WTC11 (cell line): Measurements from ENCODE around the gene CLCF1. TPM values are rescaled to one million over a fixed set of nuclear protein-coding genes. Genes with fewer than 3 reads are reported as not detected.

Experiments
- ATAC-seq: fragments of 200-7000 bp; cut with Tn5 transposase; 2 replicates; pipeline ENCODE4 v1.10.0; 2021; ENCODE audit warnings: mild to moderate bottlenecking, moderate library complexity
- CTCF ChIA-PET: fragments of 300-600 bp; sonication (Branson Sonifier 250); formaldehyde crosslinking; loops from one replicate; lab custom pipeline; 2021; ENCODE audit warnings: antibody characterized with exemption; lab: Charles Lee
- POLR2A ChIA-PET: fragments of 350-600 bp; sonication (Branson Sonifier 250); formaldehyde crosslinking; loops from one replicate; lab custom pipeline; 2021; ENCODE audit warnings: antibody characterized with exemption; lab: Charles Lee
- DNase-seq: peaks from one replicate; pipeline ENCODE4 v3.0.0; 2021; ENCODE audit warnings: low spot score
- H3K27ac Mint-ChIP-seq: 2 replicates; pipeline ENCODE4 v1.8.0; 2021; ENCODE audit warnings: mixed read lengths
- H3K27me3 Mint-ChIP-seq: 2 replicates; pipeline ENCODE4 v1.8.0; 2021; ENCODE audit warnings: low read depth, mild to moderate bottlenecking, moderate library complexity, mixed read lengths
- H3K36me3 Mint-ChIP-seq: 2 replicates; pipeline ENCODE4 v1.8.0; 2021; ENCODE audit warnings: mixed read lengths
- H3K4me1 Mint-ChIP-seq: 2 replicates; pipeline ENCODE4 v1.8.0; 2022; ENCODE audit warnings: mixed read lengths
- H3K4me3 Mint-ChIP-seq: 2 replicates; pipeline ENCODE4 v1.8.0; 2021; ENCODE audit warnings: mild to moderate bottlenecking, moderate library complexity, mixed read lengths
- H3K9me3 Mint-ChIP-seq: 2 replicates; pipeline ENCODE4 v1.8.0; 2021; ENCODE audit warnings: mixed read lengths
- CBFB ChIP-seq: sonication (generic); formaldehyde crosslinking; IDR thresholded peaks from 2 replicates; pipeline ENCODE4 v1.8.1; 2022; ENCODE audit warnings: mild to moderate bottlenecking, low read depth, missing genetic modification reagents
- ELF4 ChIP-seq: sonication (generic); formaldehyde crosslinking; IDR thresholded peaks from 2 replicates; pipeline ENCODE4 v1.8.1; 2022; ENCODE audit warnings: low read depth, mild to moderate bottlenecking, moderate library complexity, missing genetic modification reagents
- ETV6 ChIP-seq: sonication (generic); formaldehyde crosslinking; IDR thresholded peaks from 2 replicates; pipeline ENCODE4 v1.8.1; 2022; ENCODE audit warnings: mild to moderate bottlenecking, missing genetic modification reagents
- GABPB1 ChIP-seq: sonication (generic); formaldehyde crosslinking; IDR thresholded peaks from 2 replicates; pipeline ENCODE4 v1.8.1; 2023; ENCODE audit warnings: mild to moderate bottlenecking, missing genetic modification reagents
- GRHL2 ChIP-seq: fragments of 250-450 bp; sonication (Bioruptor Pico); IDR thresholded peaks from 2 replicates; pipeline ENCODE4 v1.8.0; 2022; ENCODE audit warnings: mild to moderate bottlenecking, moderate library complexity; ENCODE audit not compliant: insufficient replicate concordance, severe bottlenecking
- IRF2 ChIP-seq: sonication (generic); formaldehyde crosslinking; IDR thresholded peaks from 2 replicates; pipeline ENCODE4 v1.8.0; 2022; ENCODE audit warnings: low read depth, missing genetic modification reagents, borderline replicate concordance
- JUN ChIP-seq: sonication (generic); formaldehyde crosslinking; IDR thresholded peaks from 2 replicates; pipeline ENCODE4 v1.8.0; 2023; ENCODE audit warnings: mild to moderate bottlenecking, missing genetic modification reagents
- MXD4 ChIP-seq: fragments of 250-450 bp; sonication (Bioruptor Pico); IDR thresholded peaks from 2 replicates; pipeline ENCODE4 v1.8.0; 2021; ENCODE audit warnings: mild to moderate bottlenecking, moderate library complexity, borderline replicate concordance
- MYBL2 ChIP-seq: sonication (generic); formaldehyde crosslinking; IDR thresholded peaks from 2 replicates; pipeline ENCODE4 v1.8.1; 2023; ENCODE audit warnings: mild to moderate bottlenecking, moderate library complexity, missing genetic modification reagents
- NFATC4 ChIP-seq: fragments of 250-450 bp; sonication (Bioruptor Pico); IDR thresholded peaks from 2 replicates; pipeline ENCODE4 v1.9.0; 2021; ENCODE audit warnings: mild to moderate bottlenecking
- NR2C2 ChIP-seq: sonication (generic); formaldehyde crosslinking; IDR thresholded peaks from 2 replicates; pipeline ENCODE4 v1.8.0; 2022; ENCODE audit warnings: mild to moderate bottlenecking, missing genetic modification reagents
- PRRX2 ChIP-seq: fragments of 250-450 bp; sonication (Bioruptor Pico); IDR thresholded peaks from 2 replicates; pipeline ENCODE4 v1.8.0; 2021; ENCODE audit warnings: mild to moderate bottlenecking
- RORB ChIP-seq: fragments of 250-450 bp; sonication (Bioruptor Pico); IDR thresholded peaks from 2 replicates; pipeline ENCODE4 v1.9.0; 2021; ENCODE audit warnings: mild to moderate bottlenecking
- SMAD3 ChIP-seq: sonication (generic); formaldehyde crosslinking; IDR thresholded peaks from 2 replicates; pipeline ENCODE4 v1.8.0; 2022; ENCODE audit warnings: missing genetic modification reagents, mild to moderate bottlenecking, borderline replicate concordance
- SMAD4 ChIP-seq: sonication (generic); formaldehyde crosslinking; IDR thresholded peaks from 2 replicates; pipeline ENCODE4 v1.8.0; 2022; ENCODE audit warnings: mild to moderate bottlenecking, missing genetic modification reagents
- SOX15 ChIP-seq: fragments of 250-450 bp; sonication (Bioruptor Pico); IDR thresholded peaks from 2 replicates; pipeline ENCODE4 v1.9.0; 2021; ENCODE audit warnings: mild to moderate bottlenecking
- TEAD4 ChIP-seq: sonication (generic); formaldehyde crosslinking; IDR thresholded peaks from 2 replicates; pipeline ENCODE4 v1.8.0; 2022; ENCODE audit warnings: mild to moderate bottlenecking, missing genetic modification reagents
- TP53 ChIP-seq: sonication (generic); formaldehyde crosslinking; IDR thresholded peaks from 2 replicates; pipeline ENCODE4 v1.8.1; 2023; ENCODE audit warnings: mild to moderate bottlenecking, missing genetic modification reagents
- ZNF121 ChIP-seq: sonication (generic); formaldehyde crosslinking; IDR thresholded peaks from 2 replicates; pipeline ENCODE4 v1.8.0; 2023; ENCODE audit warnings: missing genetic modification reagents
- ZNF317 ChIP-seq: sonication (generic); formaldehyde crosslinking; IDR thresholded peaks from 2 replicates; pipeline ENCODE4 v1.8.1; 2023; ENCODE audit warnings: low read depth, mild to moderate bottlenecking, moderate library complexity, missing genetic modification reagents, borderline replicate concordance
- total RNA-seq: library from RNA; stranded (reverse); gene quantifications from 3 replicates; pipeline ENCODE4 v1.2.3, GENCODE V29; 2021
- TF ChIP-seq, protein P1 (sequence below): sonication (generic); formaldehyde crosslinking; IDR thresholded peaks from 2 replicates; pipeline ENCODE4 v1.8.1; 2022; ENCODE audit warnings: missing genetic modification reagents, borderline replicate concordance
- TF ChIP-seq, protein P2 (sequence below): fragments of 250-450 bp; sonication (Bioruptor Pico); conservative IDR thresholded peaks from 2 replicates; pipeline ENCODE4 v1.9.0; 2021; ENCODE audit warnings: mild to moderate bottlenecking
- TF ChIP-seq, protein P3 (sequence below): sonication (generic); formaldehyde crosslinking; IDR thresholded peaks from 2 replicates; pipeline ENCODE4 v1.8.1; 2022; ENCODE audit warnings: low read depth, missing genetic modification reagents, borderline replicate concordance
- TF ChIP-seq, protein P4 (sequence below): sonication (generic); formaldehyde crosslinking; conservative IDR thresholded peaks from 2 replicates; pipeline ENCODE4 v1.8.1; 2022; ENCODE audit warnings: mild to moderate bottlenecking, missing genetic modification reagents
- TF ChIP-seq, protein P5 (sequence below): sonication (generic); formaldehyde crosslinking; IDR thresholded peaks from 2 replicates; pipeline ENCODE4 v1.8.1; 2022; ENCODE audit warnings: low read depth, mild to moderate bottlenecking, moderate library complexity, missing genetic modification reagents, borderline replicate concordance
- TF ChIP-seq, protein P6 (sequence below): sonication (generic); formaldehyde crosslinking; IDR thresholded peaks from 2 replicates; pipeline ENCODE4 v1.8.0; 2022; ENCODE audit warnings: missing genetic modification reagents

The CLCF1 gene
- total RNA-seq, 1 experiment from 2014 or later, result 0.92 TPM

DNA sequence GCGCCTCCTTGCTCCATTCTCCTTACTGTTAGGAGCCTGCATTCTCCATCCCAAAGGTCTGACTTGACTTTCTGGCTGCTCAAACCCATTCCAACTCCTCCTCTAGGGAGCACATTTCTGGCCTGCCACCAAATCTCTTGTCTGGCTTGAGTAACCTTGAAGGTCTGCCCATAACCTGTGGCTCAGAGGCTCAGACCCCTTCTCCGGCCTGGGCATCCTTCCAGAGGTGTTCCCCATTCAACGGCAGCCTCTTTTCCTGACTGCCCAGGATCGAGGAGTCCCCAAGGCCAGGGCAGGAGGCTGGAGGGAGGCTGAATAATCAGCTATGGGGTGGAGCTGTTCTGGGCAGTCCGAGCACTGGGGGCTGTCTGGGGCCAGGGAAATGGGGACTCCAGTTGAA is 20.6 kb upstream of the CLCF1 start:
- Mint-ChIP-seq H3K9me3 (no peaks in the 10 kb centered on the region), H3K36me3 (peaks cover 24% of the 10 kb centered on the region), H3K27ac (no peak overlapping the region), H3K27me3 (no peaks in the 10 kb centered on the region), H3K4me3 (peak overlapping the region; percentile 47), H3K4me1 (peaks cover 44% of the 10 kb centered on the region)
- TF ChIP-seq MXD4 (CRISPR knock-in tag), result no peak
- TF ChIP-seq RORB, result no peak
- TF ChIP-seq ZNF121 (CRISPR knock-in tag), result no peak
- TF ChIP-seq ZNF317, result no peak
- TF ChIP-seq CBFB, result no peak
- TF ChIP-seq IRF2, result no peak
- TF ChIP-seq SOX15 (CRISPR knock-in tag), result no peak
- TF ChIP-seq, protein P1, sequence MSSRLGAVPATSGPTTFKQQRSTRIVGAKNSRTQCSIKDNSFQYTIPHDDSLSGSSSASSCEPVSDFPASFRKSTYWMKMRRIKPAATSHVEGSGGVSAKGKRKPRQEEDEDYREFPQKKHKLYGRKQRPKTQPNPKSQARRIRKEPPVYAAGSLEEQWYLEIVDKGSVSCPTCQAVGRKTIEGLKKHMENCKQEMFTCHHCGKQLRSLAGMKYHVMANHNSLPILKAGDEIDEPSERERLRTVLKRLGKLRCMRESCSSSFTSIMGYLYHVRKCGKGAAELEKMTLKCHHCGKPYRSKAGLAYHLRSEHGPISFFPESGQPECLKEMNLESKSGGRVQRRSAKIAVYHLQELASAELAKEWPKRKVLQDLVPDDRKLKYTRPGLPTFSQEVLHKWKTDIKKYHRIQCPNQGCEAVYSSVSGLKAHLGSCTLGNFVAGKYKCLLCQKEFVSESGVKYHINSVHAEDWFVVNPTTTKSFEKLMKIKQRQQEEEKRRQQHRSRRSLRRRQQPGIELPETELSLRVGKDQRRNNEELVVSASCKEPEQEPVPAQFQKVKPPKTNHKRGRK (CRISPR knock-in tag), result no peak
- no peak for TF ChIP-seq PRRX2 (CRISPR knock-in tag)
- no peak for TF ChIP-seq GRHL2 (CRISPR knock-in tag)
- TF ChIP-seq, protein P2, sequence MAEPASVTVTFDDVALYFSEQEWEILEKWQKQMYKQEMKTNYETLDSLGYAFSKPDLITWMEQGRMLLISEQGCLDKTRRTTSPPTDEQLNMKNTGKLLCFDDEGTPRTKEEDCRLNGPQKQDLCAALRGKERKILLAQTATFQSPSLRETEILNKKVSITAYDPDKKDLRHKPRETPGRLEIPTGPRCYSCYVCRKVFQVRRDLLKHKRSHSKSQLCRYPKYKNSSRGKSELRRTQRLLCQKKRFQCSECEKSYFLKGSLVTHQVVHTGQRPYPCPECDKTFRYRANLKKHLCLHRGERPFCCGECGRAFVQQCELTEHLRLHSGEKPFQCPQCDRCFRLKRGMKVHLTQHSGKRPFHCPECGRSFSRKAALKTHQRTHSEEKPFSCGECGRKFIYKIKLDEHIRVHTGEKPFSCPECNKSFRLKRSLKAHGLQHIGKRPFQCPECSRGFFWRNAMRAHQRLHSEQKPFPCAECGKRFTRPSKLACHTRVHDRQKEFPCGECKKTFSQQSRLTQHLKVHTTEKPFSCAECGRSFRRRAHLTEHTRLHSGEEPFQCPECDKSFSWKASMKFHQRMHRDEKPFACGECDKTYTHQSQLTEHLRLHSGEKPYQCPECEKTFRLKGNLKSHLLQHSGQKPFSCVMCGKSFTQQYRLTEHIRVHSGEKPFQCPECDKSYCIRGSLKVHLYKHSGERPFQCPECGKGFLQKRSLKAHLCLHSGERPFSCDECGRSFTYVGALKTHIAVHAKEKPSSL (CRISPR knock-in tag), result no peak
- no peak for TF ChIP-seq GABPB1 (CRISPR knock-in tag)
- TF ChIP-seq NFATC4, result no peak
- TF ChIP-seq JUN (CRISPR knock-in tag), result no peak
- TF ChIP-seq ELF4 (CRISPR knock-in tag), result no peak
- no peak for TF ChIP-seq TEAD4 (CRISPR knock-in tag)
- TF ChIP-seq, protein P3, sequence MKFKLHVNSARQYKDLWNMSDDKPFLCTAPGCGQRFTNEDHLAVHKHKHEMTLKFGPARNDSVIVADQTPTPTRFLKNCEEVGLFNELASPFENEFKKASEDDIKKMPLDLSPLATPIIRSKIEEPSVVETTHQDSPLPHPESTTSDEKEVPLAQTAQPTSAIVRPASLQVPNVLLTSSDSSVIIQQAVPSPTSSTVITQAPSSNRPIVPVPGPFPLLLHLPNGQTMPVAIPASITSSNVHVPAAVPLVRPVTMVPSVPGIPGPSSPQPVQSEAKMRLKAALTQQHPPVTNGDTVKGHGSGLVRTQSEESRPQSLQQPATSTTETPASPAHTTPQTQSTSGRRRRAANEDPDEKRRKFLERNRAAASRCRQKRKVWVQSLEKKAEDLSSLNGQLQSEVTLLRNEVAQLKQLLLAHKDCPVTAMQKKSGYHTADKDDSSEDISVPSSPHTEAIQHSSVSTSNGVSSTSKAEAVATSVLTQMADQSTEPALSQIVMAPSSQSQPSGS (CRISPR knock-in tag), result no peak
- DNase-seq, result no peak
- CTCF ChIA-PET, result interaction anchor here (0.6 to 1.4 kb wide), 3 partner anchors 8 to 43 kb away, joined by 3 read pairs; partner anchors contain the start of gene PPP1CA
- ATAC-seq, result no peak
- POLR2A ChIA-PET, result no interaction called here

DNA sequence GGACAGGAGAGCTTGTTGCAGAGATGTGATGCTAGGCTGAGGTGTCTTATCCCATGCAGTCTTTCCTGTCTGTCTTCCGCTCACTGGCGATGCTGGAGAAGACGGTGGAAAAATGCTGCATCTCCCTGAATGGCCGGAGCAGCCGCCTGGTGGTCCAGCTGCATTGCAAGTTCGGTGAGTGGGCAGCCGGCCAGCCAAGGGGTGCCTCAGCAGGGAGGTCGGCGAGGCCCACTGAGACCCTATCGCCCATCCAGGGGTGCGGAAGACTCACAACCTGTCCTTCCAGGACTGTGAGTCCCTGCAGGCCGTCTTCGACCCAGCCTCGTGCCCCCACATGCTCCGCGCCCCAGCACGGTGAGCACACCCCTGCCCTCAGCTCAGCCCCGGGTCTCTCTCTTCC is 20.0 kb upstream of the CLCF1 start:
- CTCF ChIA-PET, result interaction anchor here (0.6 to 1.4 kb wide), 3 partner anchors 8 to 42 kb away, joined by 3 read pairs; partner anchors contain the start of gene PPP1CA
- TF ChIP-seq NR2C2 (CRISPR knock-in tag) (no peak), TP53 (no peak), RORB (no peak), ETV6 (CRISPR knock-in tag) (no peak), MYBL2 (no peak), CBFB (no peak), SMAD3 (CRISPR knock-in tag) (no peak), SMAD4 (CRISPR knock-in tag) (no peak)
- TF ChIP-seq, protein P4, sequence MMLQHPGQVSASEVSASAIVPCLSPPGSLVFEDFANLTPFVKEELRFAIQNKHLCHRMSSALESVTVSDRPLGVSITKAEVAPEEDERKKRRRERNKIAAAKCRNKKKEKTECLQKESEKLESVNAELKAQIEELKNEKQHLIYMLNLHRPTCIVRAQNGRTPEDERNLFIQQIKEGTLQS (CRISPR knock-in tag), result no peak
- TF ChIP-seq, protein P5, sequence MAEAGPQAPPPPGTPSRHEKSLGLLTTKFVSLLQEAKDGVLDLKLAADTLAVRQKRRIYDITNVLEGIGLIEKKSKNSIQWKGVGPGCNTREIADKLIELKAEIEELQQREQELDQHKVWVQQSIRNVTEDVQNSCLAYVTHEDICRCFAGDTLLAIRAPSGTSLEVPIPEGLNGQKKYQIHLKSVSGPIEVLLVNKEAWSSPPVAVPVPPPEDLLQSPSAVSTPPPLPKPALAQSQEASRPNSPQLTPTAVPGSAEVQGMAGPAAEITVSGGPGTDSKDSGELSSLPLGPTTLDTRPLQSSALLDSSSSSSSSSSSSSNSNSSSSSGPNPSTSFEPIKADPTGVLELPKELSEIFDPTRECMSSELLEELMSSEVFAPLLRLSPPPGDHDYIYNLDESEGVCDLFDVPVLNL (CRISPR knock-in tag), result no peak
- TF ChIP-seq, protein P6, sequence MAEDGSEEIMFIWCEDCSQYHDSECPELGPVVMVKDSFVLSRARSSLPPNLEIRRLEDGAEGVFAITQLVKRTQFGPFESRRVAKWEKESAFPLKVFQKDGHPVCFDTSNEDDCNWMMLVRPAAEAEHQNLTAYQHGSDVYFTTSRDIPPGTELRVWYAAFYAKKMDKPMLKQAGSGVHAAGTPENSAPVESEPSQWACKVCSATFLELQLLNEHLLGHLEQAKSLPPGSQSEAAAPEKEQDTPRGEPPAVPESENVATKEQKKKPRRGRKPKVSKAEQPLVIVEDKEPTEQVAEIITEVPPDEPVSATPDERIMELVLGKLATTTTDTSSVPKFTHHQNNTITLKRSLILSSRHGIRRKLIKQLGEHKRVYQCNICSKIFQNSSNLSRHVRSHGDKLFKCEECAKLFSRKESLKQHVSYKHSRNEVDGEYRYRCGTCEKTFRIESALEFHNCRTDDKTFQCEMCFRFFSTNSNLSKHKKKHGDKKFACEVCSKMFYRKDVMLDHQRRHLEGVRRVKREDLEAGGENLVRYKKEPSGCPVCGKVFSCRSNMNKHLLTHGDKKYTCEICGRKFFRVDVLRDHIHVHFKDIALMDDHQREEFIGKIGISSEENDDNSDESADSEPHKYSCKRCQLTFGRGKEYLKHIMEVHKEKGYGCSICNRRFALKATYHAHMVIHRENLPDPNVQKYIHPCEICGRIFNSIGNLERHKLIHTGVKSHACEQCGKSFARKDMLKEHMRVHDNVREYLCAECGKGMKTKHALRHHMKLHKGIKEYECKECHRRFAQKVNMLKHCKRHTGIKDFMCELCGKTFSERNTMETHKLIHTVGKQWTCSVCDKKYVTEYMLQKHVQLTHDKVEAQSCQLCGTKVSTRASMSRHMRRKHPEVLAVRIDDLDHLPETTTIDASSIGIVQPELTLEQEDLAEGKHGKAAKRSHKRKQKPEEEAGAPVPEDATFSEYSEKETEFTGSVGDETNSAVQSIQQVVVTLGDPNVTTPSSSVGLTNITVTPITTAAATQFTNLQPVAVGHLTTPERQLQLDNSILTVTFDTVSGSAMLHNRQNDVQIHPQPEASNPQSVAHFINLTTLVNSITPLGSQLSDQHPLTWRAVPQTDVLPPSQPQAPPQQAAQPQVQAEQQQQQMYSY (CRISPR knock-in tag), result no peak

More for the DNA sequence above, 20.0 kb upstream of the CLCF1 start:
- Mint-ChIP-seq H3K4me3 (peak overlapping the region; percentile 75), H3K27me3 (no peaks in the 10 kb centered on the region), H3K9me3 (no peaks in the 10 kb centered on the region), H3K27ac (no peak overlapping the region), H3K36me3 (peaks cover 22% of the 10 kb centered on the region), H3K4me1 (peaks cover 43% of the 10 kb centered on the region)
- DNase-seq, result no peak
- POLR2A ChIA-PET, result no interaction called here
- no peak for ATAC-seq
